Ovary (tissue), 9 donors: ENCODE measurements around the gene WDR90. TPM values are rescaled to one million over a fixed set of nuclear protein-coding genes. Genes with fewer than 3 reads are reported as not detected.
A peak's percentile ranks its signal among the peaks of the same experiment; 100 is the strongest.

Experiments used
- DNase-seq, 5 donors: peaks; one replicate each; pipeline ENCODE4 v3.0.0-alpha.2; 2019 to 2020
- H3K27ac ChIP-seq, 2 donors: fragments of 200-600 bp; one replicate each; pipeline versions ENCODE4 v1.5.1 to v1.8.0; 2019 to 2022
- H3K27me3 ChIP-seq: fragments of 200-600 bp; one replicate; pipeline ENCODE4 v1.8.0; 2022
- H3K36me3 ChIP-seq: fragments of 200-600 bp; sonication (generic); one replicate; pipeline ENCODE4 v1.5.1; 2019
- H3K4me1 ChIP-seq: one replicate; pipeline ENCODE4 v1.8.1; 2013; ENCODE audit warnings: mild to moderate bottlenecking, moderate library complexity; ENCODE audit not compliant: insufficient read depth
- H3K4me3 ChIP-seq: fragments of 200-600 bp; sonication (generic); one replicate; pipeline ENCODE4 v1.5.1; 2017
- H3K9me3 ChIP-seq, 2 donors: fragments of 200-600 bp in 1 of 2; sonication (generic) in 1 of 2; one replicate each; pipeline versions ENCODE4 v1.5.1 to v1.8.1; 2013 to 2019; ENCODE audit warnings: mild to moderate bottlenecking in 1 of 2, moderate library complexity in 1 of 2
- EP300 ChIP-seq: sonication (generic); formaldehyde crosslinking; IDR thresholded peaks from one replicate; pipeline ENCODE4 v1.6.1; 2017; ENCODE audit warnings: antibody characterized with exemption
- POLR2A ChIP-seq: fragments of 450-650 bp; IDR thresholded peaks from one replicate; pipeline ENCODE4 v1.6.1; 2017; ENCODE audit warnings: antibody characterized with exemption, mild to moderate bottlenecking, moderate library complexity
- WGBS, 3 donors: extraction: QIAGEN DNeasy Blood & Tissue Kit in 1 of 3; methylation state at CpG; one replicate each; pipeline versions ENCODE4 v1.1.5 to v1.1.7; 2013 to 2017; 5-methylcytosine and 5-hydroxymethylcytosine counted together
- intact Hi-C, 4 donors: fragments of 100-400 bp; cut with DNase I; formaldehyde crosslinking; loops; one replicate each; pipeline versions ENCODE4 v1.11.0 to v1.15.1; 2022 to 2023
- polyA plus RNA-seq, 2 donors: library from polyadenylated mRNA; stranded (reverse); fragments of 200-250 nt in 1 of 2; fragments of 350-450 nt in 1 of 2; fragmentation: Illumina TruSeq in 1 of 2; extraction: RNeasy Lipid Tissue Mini Kit (QIAGEN cat#74804) in 1 of 2; gene quantifications; one replicate each; pipeline ENCODE4 v1.2.3, GENCODE V29; 2013 to 2014
- total RNA-seq, 7 donors: library from RNA; depleted of rRNA in 2 of 7; stranded (reverse); fragments of >200 nt in 2 of 7; fragmentation: NEBNext Ultra II Directional in 3 of 7; extraction: Animal tissue kit (Norgen Biotek cat#: 25700) in 3 of 7; gene quantifications; one replicate each; pipeline versions ENCODE4 v1.1.0 to v1.2.4, GENCODE V29; 2016 to 2023
- TF ChIP-seq, protein P1 (sequence below), 3 donors: fragments of 450-650 bp in 2 of 3; fragments of 200-600 bp in 1 of 3; IDR thresholded peaks; one replicate each; pipeline versions ENCODE4 v1.5.1 to v1.8.0; 2016 to 2022; ENCODE audit warnings: antibody characterized with exemption in 3 of 3, mild to moderate bottlenecking in 1 of 3
- donor health status: DM: no; HTN: no; CAD: no; lungs with moderate emphysema.
- donor health status: DM: no; HTN: no; CAD: no.
- donor health status: Bipolar disorder and iron deficiency.
- donor health status: DM: yes; HTN: yes; CAD: no.
- donor health status: DM: no; HTN: no; CAD: no.
- donor health status: DM: yes; HTN: yes; CAD: no.

WDR90 gene
- total and polyA plus RNA-seq, 9 donors, result 1.4 to 58.2 (median 37.1) TPM

DNA sequence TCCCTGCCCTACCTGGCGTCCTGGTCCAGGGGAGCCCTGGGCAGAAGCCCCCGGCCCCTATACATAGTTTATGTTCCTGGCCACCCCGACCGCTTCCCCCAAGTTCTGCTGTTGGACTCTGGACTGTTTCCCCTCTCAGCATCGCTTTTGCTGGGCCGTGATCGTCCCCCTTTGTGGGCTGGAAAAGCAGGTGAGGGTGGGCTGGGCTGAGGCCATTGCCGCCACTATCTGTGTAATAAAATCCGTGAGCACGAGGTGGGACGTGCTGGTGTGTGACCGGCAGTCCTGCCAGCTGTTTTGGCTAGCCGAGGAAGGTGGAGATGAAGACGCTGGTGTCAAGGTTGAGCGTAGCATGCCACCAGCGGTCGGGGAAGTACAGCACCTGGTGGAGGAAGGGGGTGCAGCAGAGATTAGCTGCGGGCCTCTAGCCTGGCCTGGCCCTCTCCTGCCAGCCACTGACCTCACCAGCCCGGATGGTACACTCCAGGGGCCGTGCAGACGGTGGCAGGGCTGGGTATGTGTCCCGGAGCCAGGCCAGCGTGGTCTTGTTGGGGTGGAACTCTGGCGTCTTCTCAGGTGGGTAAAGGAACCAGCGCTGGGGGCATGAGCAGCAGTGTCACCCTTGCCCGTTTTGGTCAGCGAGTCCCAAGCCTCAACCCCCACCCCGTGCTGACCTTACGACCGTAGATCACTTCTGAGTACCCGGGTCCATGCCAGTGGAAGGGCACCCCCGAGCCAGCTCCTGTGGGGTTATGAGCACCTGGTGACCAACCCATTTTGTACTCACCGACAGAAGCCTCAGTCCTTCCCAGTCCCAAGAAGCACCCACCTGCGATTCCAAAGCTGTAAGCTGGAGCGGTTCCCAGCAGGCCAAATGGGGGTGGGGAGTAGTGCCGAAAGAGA lies 33.6 kb downstream of the WDR90 start:
- Histone ChIP-seq H3K4me1 (peaks cover 27% of the 10 kb centered on the region), H3K4me3 (no peak overlapping the region), H3K9me3 (no peaks in the 10 kb centered on the region), H3K27me3 (no peaks in the 10 kb centered on the region), H3K27ac (no peak overlapping the region), H3K36me3 (no peaks in the 10 kb centered on the region)
- intact Hi-C loops, result no loop called here
- no peak for TF ChIP-seq POLR2A
- TF ChIP-seq, protein P1, sequence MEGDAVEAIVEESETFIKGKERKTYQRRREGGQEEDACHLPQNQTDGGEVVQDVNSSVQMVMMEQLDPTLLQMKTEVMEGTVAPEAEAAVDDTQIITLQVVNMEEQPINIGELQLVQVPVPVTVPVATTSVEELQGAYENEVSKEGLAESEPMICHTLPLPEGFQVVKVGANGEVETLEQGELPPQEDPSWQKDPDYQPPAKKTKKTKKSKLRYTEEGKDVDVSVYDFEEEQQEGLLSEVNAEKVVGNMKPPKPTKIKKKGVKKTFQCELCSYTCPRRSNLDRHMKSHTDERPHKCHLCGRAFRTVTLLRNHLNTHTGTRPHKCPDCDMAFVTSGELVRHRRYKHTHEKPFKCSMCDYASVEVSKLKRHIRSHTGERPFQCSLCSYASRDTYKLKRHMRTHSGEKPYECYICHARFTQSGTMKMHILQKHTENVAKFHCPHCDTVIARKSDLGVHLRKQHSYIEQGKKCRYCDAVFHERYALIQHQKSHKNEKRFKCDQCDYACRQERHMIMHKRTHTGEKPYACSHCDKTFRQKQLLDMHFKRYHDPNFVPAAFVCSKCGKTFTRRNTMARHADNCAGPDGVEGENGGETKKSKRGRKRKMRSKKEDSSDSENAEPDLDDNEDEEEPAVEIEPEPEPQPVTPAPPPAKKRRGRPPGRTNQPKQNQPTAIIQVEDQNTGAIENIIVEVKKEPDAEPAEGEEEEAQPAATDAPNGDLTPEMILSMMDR (IDR thresholded peaks at IDR 0.05), result peak in 1 of 3 donors; percentile 7
- 61 to 70% (median 62%) methylated on average over 36 of the region's 36 CpGs for WGBS, 3 donors
- peak in 3 of 5 donors; percentile 29 to 51 (median 44) for DNase-seq

DNA sequence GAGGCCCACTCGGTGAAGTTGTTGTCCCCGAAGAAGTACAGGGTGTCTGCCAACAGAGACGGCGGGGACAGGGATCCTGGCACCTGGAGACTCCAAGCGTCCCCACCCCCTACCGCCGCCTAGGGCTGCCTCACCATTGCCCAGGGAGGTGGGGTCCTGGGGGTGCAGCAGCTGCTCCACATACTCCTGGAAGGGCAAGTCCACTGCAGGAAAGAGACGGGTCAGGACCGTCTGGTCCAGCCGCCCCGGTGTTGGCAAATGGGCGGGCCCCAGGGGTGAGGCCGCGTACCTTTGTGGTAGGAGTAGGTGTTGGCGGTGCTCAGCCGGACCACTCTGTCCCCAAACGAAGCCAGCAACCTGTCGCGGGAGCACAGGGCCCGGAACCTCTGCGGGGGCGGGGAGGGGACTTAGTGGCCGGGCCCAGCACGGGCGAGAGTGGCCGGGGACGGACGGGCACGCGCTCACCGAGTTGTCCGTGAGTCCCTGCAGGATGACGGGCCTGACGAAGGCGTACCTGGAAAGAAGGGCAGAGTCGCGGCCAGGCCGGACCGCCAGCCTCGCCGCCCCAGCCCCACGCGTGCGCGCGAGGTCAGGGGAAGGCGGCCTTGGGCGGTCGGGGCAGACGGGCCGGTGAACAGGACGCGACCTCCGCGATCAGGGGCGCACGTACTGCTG lies 34.4 kb downstream of the WDR90 start:
- Histone ChIP-seq H3K36me3 (no peaks in the 10 kb centered on the region), H3K27ac (peak overlapping the region in 1 of 2 donors; percentile 36), H3K4me1 (peaks cover 28% of the 10 kb centered on the region), H3K9me3 (no peaks in the 10 kb centered on the region), H3K27me3 (no peaks in the 10 kb centered on the region), H3K4me3 (peak overlapping the region; percentile 59)
- DNase-seq, result peak in 4 of 5 donors; percentile 28 to 57 (median 54)
- TF ChIP-seq EP300, result no peak
- no peak for TF ChIP-seq POLR2A
- TF ChIP-seq, protein P1 (IDR thresholded peaks at IDR 0.05), result no peak
- 10 to 18% (median 11%) methylated on average over 27 to 57 of the region's 57 CpGs for WGBS, 3 donors
- intact Hi-C loops, result no loop called here

DNA sequence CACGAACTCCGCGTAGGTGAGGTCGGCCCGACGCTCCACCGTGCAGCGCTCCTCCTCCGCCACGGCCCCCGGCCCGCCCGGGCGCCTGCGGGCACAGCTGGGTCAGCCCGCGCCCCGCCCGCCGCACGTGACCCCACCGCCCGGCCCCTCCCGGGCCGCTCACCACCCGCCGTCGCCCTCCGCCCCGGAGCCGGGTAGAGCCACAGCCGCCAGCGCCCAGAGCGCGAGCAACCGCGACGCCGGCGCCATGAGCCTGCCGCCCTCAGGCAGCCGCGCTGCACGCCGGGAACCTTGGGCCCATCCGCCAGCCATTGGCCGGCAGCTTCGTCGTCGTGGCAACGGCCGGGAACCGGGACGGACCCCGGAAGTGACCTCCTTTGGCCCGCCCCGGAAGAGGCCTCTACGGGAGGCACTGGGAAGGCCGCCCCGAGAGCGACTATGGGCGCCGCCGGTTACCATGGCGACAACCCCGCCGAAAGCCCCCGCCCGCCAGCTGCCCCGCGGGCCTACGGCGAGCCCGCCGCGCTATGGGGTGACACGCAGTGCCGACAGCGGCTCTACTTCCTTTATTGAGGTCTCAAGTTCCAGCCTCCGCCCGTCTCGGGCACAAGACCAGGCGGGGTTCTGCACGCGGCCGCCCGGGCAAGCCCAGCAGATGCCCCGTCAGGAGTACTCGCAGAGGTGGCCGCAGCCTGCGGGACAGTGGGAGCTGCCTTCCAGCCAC lies 35.1 kb downstream of the WDR90 start, which contains the start of gene JMJD8:
JMJD8 (minus strand) TSS at position 264 of the 724 bp plus-strand sequence; CDS start at position 249, 15 bp downstream.
- Histone ChIP-seq H3K9me3 (no peaks in the 10 kb centered on the region), H3K4me3 (peak within 1 kb of the TSS; percentile 59), H3K27ac (peak within 1 kb of the TSS in 1 of 2 donors; percentile 36), H3K27me3 (no peaks in the 10 kb centered on the region), H3K36me3 (no peaks in the 10 kb centered on the region), H3K4me1 (peaks cover 30% of the 10 kb centered on the region)
- DNase-seq, result peak; percentile 97 to 99 (median 98)
- intact Hi-C loops, result no loop called here
- TF ChIP-seq, protein P1 (IDR thresholded peaks at IDR 0.05), result peak in 1 of 3 donors; percentile 13
- TF ChIP-seq EP300, result no peak
- WGBS, 3 donors, result 1 to 7% (median 1%) methylated on average over 23 to 91 of the region's 91 CpGs
